GM06990 (cell line): ENCODE results near the gene TPO.
"Not testable (repeated sequence)": the region's sequence is repeated elsewhere in the genome, so short reads cannot be mapped to it uniquely, and the experiment has no call there.

Source experiments
- DNase-seq: peaks from one replicate; pipeline ENCODE4 v3.0.0-alpha.2; 2011; ENCODE audit not compliant: insufficient read length; ENCODE audit errors: extremely low read depth
- H3K27me3 ChIP-seq: replicated peaks from 2 replicates; pipeline ENCODE4 v1.6.0; 2011; ENCODE audit warnings: low read length; ENCODE audit not compliant: control insufficient read depth, insufficient read depth
- H3K36me3 ChIP-seq: 2 replicates; pipeline ENCODE4 v1.5.1; 2011; ENCODE audit warnings: low read length; ENCODE audit not compliant: control insufficient read depth, insufficient read depth
- H3K4me3 ChIP-seq: replicated peaks from 2 replicates; pipeline ENCODE4 v1.5.1; 2011; ENCODE audit warnings: low read depth, mild to moderate bottlenecking, control low read depth, low read length
- TF ChIP-seq, protein P1 (sequence below): IDR thresholded peaks from 2 replicates; pipeline ENCODE4 v1.5.1; 2011; ENCODE audit warnings: low read length, control low read depth, mild to moderate bottlenecking, inconsistent platforms; ENCODE audit not compliant: insufficient read depth, poor library complexity, severe bottlenecking

The TPO gene

DNA sequence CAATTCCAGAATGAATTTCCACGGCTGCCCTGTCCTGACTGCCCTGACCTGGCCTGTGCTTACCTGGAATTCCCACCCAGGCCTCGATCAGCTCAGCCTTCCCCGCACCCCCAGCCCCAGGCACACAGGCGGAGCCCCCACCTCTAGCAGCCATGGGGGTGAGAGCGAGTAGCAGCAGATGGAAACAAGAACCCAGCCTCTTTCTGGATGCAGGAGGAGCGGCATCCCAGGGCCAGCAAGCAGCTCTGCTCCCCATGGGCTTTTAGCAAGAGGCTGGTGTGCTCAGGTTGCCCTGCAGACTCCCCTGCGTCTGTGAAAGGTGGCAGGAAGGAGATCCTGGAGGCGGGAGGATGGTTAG, 101.8 kb downstream of the TPO start:
- H3K36me3 ChIP-seq, result no peaks in the 10 kb centered on the region
- TF ChIP-seq, protein P1, sequence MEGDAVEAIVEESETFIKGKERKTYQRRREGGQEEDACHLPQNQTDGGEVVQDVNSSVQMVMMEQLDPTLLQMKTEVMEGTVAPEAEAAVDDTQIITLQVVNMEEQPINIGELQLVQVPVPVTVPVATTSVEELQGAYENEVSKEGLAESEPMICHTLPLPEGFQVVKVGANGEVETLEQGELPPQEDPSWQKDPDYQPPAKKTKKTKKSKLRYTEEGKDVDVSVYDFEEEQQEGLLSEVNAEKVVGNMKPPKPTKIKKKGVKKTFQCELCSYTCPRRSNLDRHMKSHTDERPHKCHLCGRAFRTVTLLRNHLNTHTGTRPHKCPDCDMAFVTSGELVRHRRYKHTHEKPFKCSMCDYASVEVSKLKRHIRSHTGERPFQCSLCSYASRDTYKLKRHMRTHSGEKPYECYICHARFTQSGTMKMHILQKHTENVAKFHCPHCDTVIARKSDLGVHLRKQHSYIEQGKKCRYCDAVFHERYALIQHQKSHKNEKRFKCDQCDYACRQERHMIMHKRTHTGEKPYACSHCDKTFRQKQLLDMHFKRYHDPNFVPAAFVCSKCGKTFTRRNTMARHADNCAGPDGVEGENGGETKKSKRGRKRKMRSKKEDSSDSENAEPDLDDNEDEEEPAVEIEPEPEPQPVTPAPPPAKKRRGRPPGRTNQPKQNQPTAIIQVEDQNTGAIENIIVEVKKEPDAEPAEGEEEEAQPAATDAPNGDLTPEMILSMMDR, result no peak

GRCh38 chr2:1515986-1516797, 102.9 kb downstream of the TPO start:
- no peak for DNase-seq
- TF ChIP-seq, protein P1, result no peak
- H3K4me3 ChIP-seq, result no peak overlapping the region
- H3K36me3 ChIP-seq, result no peaks in the 10 kb centered on the region
- no peaks in the 10 kb centered on the region for H3K27me3 ChIP-seq

More for the DNA sequence above, 101.8 kb downstream of the TPO start:
- no peak for DNase-seq
- Histone ChIP-seq H3K4me3 (no peak overlapping the region), H3K27me3 (no peaks in the 10 kb centered on the region)

GRCh38 chr2:1516798-1517060, 103.5 kb downstream of the TPO start:
- TF ChIP-seq, protein P1, result no peak
- Histone ChIP-seq H3K4me3 (no peak overlapping the region), H3K36me3 (no peaks in the 10 kb centered on the region)

DNA sequence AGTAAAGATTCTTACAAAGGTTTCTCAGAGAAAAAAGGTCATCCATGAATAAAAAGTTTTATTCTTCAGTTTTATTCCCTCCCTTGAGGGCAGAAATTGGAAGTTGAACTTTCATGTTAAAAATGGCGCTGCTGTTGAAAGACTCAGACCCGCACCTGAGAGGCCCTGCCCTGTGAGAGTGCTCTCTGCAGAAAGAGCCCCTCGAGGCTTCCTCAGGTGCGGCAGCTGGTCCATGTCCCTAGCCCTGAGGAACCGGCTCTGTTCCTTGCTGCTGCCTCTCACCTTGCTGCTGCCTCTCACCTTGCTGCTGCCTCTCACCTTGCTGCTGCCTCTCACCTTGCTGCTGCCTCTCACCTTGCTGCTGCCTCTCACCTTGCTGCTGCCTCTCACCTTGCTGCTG, 104.0 kb downstream of the TPO start:
- not testable (repeated sequence) for H3K4me3 ChIP-seq, H3K27me3 ChIP-seq, H3K36me3 ChIP-seq, DNase-seq

More at GRCh38 chr2:1516798-1517060, 103.5 kb downstream of the TPO start:
- DNase-seq, result no peak
- no peaks in the 10 kb centered on the region for H3K27me3 ChIP-seq

- TF ChIP-seq, protein P1, result no peak
- no peak overlapping the region for H3K4me3 ChIP-seq
Observed at GRCh38 chr2:1517786-1518185, 104.5 kb downstream of the TPO start.

GRCh38 chr2:1518331-1518803, 105.1 kb downstream of the TPO start:
- no peak for DNase-seq
- H3K4me3 ChIP-seq, result no peak overlapping the region
- H3K36me3 ChIP-seq, result no peaks in the 10 kb centered on the region
- no peaks in the 10 kb centered on the region for H3K27me3 ChIP-seq
- TF ChIP-seq, protein P1, result no peak

More at GRCh38 chr2:1517786-1518185, 104.5 kb downstream of the TPO start:
- no peaks in the 10 kb centered on the region for H3K27me3 ChIP-seq
- no peaks in the 10 kb centered on the region for H3K36me3 ChIP-seq
- DNase-seq, result no peak
